Measurements from ENCODE around the gene RHEB. TPM values are rescaled to one million over a fixed set of nuclear protein-coding genes. Genes with fewer than 3 reads are reported as not detected.

RHEB gene
- total RNA-seq, 1 donor from 2014 or later: 157 TPM

- H3K4me3 ChIP-seq (ENCODE audit: low read depth, low read length): no peak overlapping the region
- TF ChIP-seq, protein P1, sequence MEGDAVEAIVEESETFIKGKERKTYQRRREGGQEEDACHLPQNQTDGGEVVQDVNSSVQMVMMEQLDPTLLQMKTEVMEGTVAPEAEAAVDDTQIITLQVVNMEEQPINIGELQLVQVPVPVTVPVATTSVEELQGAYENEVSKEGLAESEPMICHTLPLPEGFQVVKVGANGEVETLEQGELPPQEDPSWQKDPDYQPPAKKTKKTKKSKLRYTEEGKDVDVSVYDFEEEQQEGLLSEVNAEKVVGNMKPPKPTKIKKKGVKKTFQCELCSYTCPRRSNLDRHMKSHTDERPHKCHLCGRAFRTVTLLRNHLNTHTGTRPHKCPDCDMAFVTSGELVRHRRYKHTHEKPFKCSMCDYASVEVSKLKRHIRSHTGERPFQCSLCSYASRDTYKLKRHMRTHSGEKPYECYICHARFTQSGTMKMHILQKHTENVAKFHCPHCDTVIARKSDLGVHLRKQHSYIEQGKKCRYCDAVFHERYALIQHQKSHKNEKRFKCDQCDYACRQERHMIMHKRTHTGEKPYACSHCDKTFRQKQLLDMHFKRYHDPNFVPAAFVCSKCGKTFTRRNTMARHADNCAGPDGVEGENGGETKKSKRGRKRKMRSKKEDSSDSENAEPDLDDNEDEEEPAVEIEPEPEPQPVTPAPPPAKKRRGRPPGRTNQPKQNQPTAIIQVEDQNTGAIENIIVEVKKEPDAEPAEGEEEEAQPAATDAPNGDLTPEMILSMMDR (conservative IDR thresholded peaks at IDR 0.05; ENCODE audit: low read depth, low read length): no peak
- DNase-seq (ENCODE audit: low read depth): no peak
Observed at GRCh38 chr7:151514461-151515275, 5.0 kb downstream of the RHEB start.

DNA sequence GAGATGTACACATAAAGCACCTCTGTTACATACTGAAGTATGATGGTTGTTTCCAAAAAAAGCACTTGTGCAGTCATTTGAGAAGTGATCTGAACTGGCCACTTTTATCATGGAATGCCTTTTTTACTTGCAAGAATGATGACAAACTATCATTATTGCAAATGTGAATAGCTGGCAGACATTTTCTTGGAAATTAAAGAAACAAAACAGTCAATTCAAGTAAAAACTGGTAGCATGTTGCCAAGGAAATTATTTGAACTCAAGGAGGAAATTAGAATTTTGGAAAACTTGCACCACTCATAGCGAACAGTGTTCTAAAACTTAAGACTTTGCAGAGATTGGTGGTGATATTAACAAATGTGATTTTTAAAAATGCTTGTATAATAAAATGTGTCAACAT, 6.6 kb downstream of the RHEB start:
- no peak for DNase-seq (ENCODE audit: low read depth)
- no peak overlapping the region for H3K4me3 ChIP-seq (ENCODE audit: low read depth, low read length)
- TF ChIP-seq, protein P1 (conservative IDR thresholded peaks at IDR 0.05; ENCODE audit: low read depth, low read length): no peak

DNA sequence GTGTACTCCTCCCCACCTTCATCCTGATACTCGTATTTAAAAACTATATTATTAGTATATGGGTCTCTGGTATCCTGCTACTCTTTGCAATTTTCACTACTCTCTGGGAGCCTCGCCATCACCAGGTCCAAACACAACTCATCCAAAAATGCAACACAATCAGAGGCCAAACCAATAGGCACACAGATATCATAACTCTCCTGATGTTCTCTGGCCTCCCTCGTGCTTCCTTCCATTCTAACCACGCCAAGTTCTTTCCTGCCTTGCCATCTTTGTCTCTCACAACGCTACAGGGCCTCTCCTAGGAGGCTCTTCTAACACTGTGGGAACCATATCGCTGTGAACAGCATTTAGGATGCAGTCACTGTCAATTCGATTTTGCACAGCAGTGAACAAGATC, 7.3 kb downstream of the RHEB start:
- H3K4me3 ChIP-seq (ENCODE audit: low read depth, low read length): no peak overlapping the region
- no peak for DNase-seq (ENCODE audit: low read depth)
- TF ChIP-seq, protein P1 (conservative IDR thresholded peaks at IDR 0.05; ENCODE audit: low read depth, low read length): no peak

DNA sequence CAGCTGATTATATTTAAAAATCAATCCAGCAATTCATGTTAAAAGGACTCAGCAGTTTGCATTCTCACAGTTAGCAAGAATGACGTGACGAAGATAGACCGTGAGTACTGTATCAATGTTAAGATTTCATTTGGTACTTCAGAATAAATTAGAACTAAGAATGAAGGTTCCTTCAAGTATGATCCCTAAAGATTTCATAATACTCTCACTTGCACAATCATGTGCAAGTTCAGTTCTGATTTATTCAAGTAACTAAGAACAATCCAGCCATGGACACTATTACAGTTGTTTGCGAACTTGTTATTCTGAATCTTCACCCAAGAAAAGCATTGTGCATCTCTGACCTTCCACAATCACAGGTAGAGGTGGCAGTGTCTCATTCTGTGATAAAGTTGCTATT, 7.7 kb downstream of the RHEB start:
- H3K4me3 ChIP-seq (ENCODE audit: low read depth, low read length): no peak overlapping the region
- DNase-seq (ENCODE audit: low read depth): no peak
- TF ChIP-seq, protein P1 (conservative IDR thresholded peaks at IDR 0.05; ENCODE audit: low read depth, low read length): no peak

DNA sequence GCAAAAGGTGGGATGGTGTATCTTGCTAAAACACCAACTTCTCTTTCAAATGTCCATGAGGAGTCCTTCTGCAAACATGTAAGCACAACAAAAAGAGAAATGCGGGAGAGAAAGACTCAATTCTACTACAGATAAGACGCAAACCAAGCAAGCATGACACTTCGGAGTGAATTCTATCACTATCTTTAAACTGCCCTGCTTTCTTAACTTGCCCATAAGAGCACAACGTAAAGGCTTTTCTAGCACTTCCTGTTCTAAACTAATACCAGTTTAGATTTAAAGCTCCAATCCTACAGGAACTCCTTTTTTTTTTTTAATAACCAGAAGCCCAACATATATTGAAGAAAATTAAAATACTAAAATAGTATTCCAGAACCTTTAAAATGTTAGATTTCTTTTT, 8.4 kb downstream of the RHEB start:
- no peak overlapping the region for H3K4me3 ChIP-seq (ENCODE audit: low read depth, low read length)
- TF ChIP-seq, protein P1 (conservative IDR thresholded peaks at IDR 0.05; ENCODE audit: low read depth, low read length): no peak
- DNase-seq (ENCODE audit: low read depth): no peak

DNA sequence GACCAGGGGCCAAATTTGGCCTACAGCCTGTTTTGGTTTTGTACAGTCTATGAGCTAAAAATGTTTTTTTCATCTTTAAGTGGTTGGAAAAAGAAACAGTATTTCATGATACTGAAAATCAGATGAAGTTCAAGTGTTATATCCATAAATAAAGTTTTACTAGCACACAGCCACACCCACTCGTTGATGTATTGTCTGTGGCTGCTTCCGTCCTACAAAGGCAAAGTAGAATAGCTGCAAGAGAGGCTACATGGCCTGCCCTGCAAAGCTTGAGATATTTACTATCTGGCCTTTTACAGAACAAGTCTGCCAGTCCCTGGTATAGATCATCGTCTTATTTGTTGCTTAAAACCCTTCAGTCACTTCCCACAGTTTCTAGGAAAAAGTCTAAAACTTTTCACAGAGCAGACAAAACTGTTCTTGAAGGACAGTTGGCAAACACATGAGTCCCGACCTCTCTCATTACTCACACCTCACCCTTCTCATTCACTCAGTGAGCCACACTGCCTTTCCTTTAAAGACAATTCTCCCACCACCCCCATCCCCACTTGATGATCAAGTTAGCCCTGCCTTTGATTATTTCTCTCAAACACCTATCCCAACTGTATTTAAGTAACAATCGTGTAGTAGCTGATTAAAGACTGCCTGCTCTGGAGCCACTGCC, 9.9 kb downstream of the RHEB start:
- DNase-seq (ENCODE audit: low read depth): no peak
- no peak overlapping the region for H3K4me3 ChIP-seq (ENCODE audit: low read depth, low read length)
- TF ChIP-seq, protein P1 (conservative IDR thresholded peaks at IDR 0.05; ENCODE audit: low read depth, low read length): no peak

Data from epithelial cell of proximal tubule (primary cell).